Measurements from ENCODE around the gene LRRC38. TPM values are rescaled to one million over a fixed set of nuclear protein-coding genes. Genes with fewer than 3 reads are reported as not detected.

LRRC38 gene
- total and polyA plus RNA-seq, 2 of the 8 experiments (the other 6 are each of a cell fraction or from before 2014, with no cell fraction given) = 0.17 to 0.63 TPM

DNA sequence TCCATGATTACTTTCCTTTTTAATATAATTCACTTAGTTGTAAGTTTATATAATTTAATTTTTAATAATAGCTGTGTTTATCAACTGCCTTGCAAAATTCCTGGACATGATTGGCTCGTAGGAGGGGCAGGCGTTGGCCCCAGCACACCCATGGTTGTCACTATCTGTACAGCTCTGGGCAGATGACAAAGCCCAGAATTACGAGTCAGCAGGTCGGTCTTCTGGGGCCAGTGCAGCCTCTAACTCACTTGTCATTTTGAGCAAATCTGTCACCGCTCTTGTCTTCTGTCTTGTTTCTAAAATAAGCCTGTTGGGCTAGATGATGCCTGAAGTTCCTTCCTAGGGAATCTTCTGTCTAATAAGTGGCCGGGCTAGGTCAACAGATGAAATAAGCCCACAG, 21.4 kb upstream of the LRRC38 start:
- Histone ChIP-seq H3K23ac (ENCODE audit: insufficient read length) (no peak overlapping the region), H3K27ac (ENCODE audit: low read depth, low read length) (no peak overlapping the region), H3K18ac (ENCODE audit: extremely low read depth, low read length) (no peak overlapping the region), H2AFZ (ENCODE audit: low read length) (no peak overlapping the region), H3K4ac (replicated peaks; ENCODE audit: insufficient read length, low read depth, low read length) (no peak overlapping the region), H2AK5ac (ENCODE audit: low read depth, low read length) (no peak overlapping the region), H3K9me3 (ENCODE audit: insufficient read depth in 2 of 2, low read depth in 1 of 2, low read length in 1 of 2) (no peaks in the 10 kb centered on the region), H4K8ac (ENCODE audit: extremely low read depth, insufficient read depth, low read length) (no peak overlapping the region), H3K14ac (ENCODE audit: insufficient read length) (no peak overlapping the region), H4K91ac (replicated peaks; ENCODE audit: insufficient read length, low read length) (no peak overlapping the region), H2BK5ac (ENCODE audit: low read depth, low read length) (no peak overlapping the region), H2BK15ac (ENCODE audit: low read length) (no peak overlapping the region), H3K9ac (replicated peaks in 1 of 4; ENCODE audit: extremely low read depth in 1 of 4, low read depth in 3 of 4, low read length in 3 of 4) (no peak overlapping the region), H3K23me2 (ENCODE audit: low read depth, low read length) (no peaks in the 10 kb centered on the region), H3K79me1 (ENCODE audit: low read depth, low read length) (no peaks in the 10 kb centered on the region), H3K4me2 (ENCODE audit: insufficient read depth in 1 of 2, low read depth in 2 of 2, low read length in 2 of 2) (no peak overlapping the region), H2BK20ac (ENCODE audit: low read length) (no peak overlapping the region), H2BK120ac (replicated peaks; ENCODE audit: low read depth, low read length) (no peak overlapping the region), H4K20me1 (replicated peaks in 1 of 2; ENCODE audit: control insufficient read depth in 1 of 2, insufficient read depth in 2 of 2, low read length in 2 of 2) (no peaks in the 10 kb centered on the region), H3K56ac (replicated peaks; ENCODE audit: insufficient read length, low read depth, low read length) (no peak overlapping the region), H3K27me3 (replicated peaks in 1 of 4; ENCODE audit: control insufficient read depth in 3 of 4, extremely low read depth in 1 of 4, insufficient read depth in 3 of 4, low read length in 3 of 4) (no peaks in the 10 kb centered on the region), H4K5ac (ENCODE audit: insufficient read length, low read depth, low read length) (no peak overlapping the region), H3K4me3 (ENCODE audit: extremely low read depth in 1 of 4, insufficient read depth in 2 of 4, low read depth in 3 of 4, low read length in 4 of 4) (no peak overlapping the region), H3K36me3 (ENCODE audit: control insufficient read depth in 2 of 4, insufficient read depth in 4 of 4, low read length in 3 of 4) (no peaks in the 10 kb centered on the region), H3K79me2 (ENCODE audit: control insufficient read depth in 1 of 2, insufficient read depth in 2 of 2, low read length in 2 of 2) (no peaks in the 10 kb centered on the region), H2BK12ac (ENCODE audit: low read depth, low read length) (no peak overlapping the region), H3K4me1 (replicated peaks in 1 of 4; ENCODE audit: control insufficient read depth in 3 of 4, insufficient read depth in 4 of 4, low read length in 3 of 4) (no peaks in the 10 kb centered on the region)
- DNase-seq (ENCODE audit: low read depth in 1 of 2, low spot score in 2 of 2) (no peak), FAIRE-seq (no peak)
- CTCF ChIA-PET (ENCODE audit: partially characterized antibody) = interaction anchor here (1.3 kb wide), 1 partner anchor 35 kb away, joined by 4 read pairs; no protein-coding TSS in a partner anchor
- TF ChIP-seq, protein P1, sequence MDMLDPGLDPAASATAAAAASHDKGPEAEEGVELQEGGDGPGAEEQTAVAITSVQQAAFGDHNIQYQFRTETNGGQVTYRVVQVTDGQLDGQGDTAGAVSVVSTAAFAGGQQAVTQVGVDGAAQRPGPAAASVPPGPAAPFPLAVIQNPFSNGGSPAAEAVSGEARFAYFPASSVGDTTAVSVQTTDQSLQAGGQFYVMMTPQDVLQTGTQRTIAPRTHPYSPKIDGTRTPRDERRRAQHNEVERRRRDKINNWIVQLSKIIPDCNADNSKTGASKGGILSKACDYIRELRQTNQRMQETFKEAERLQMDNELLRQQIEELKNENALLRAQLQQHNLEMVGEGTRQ (IDR thresholded peaks at IDR 0.05; ENCODE audit: low read length) = no peak
- TF ChIP-seq HDAC6 (IDR thresholded peaks at IDR 0.05; ENCODE audit: low read depth, low read length) (no peak), RXRA (IDR thresholded peaks at IDR 0.05; ENCODE audit: insufficient read depth, low read depth, low read length) (no peak), NANOG (IDR thresholded peaks at IDR 0.05; ENCODE audit: insufficient read depth, low read depth, low read length, poor library complexity, severe bottlenecking) (no peak)
- WGBS, 2 experiments (ENCODE audit: extremely low coverage in 1 of 2, insufficient coverage in 1 of 2, insufficient read length in 1 of 2, insufficient replicate concordance in 2 of 2, low coverage in 1 of 2, low lambda C conversion rate in 2 of 2, missing lambda C conversion rate in 1 of 2) = 86% methylated on average over 6 of the region's 6 CpGs; no CpG with 5 or more reads in 1 of the 2 experiments
- POLR2A ChIA-PET (ENCODE audit: partially characterized antibody) = no interaction called here
